NCI-H1048 (cell line): ENCODE measurements around the gene ASCL3.
"Not testable (repeated sequence)": the region's sequence is repeated elsewhere in the genome, so short reads cannot be mapped to it uniquely, and the experiment has no call there.

Experiments
- DNase-seq: peaks from one replicate; lab custom pipeline; 2025; lab: John Stamatoyannopoulos, UW

The ASCL3 gene

GRCh38 chr11:8942518-8943066, at the start of gene ASCL3:
ASCL3 (minus strand) TSS chr11:8943016; CDS start chr11:8938161, 4,855 bp downstream.
- DNase-seq = no peak

- DNase-seq = no peak
These were observed 46.6 kb upstream of the ASCL3 start for GRCh38 chr11:8989453-8989852.

- no peak for DNase-seq
These were observed 45.8 kb upstream of the ASCL3 start for GRCh38 chr11:8988329-8989234.

GRCh38 chr11:8987446-8987845, 44.6 kb upstream of the ASCL3 start:
- DNase-seq = no peak

- not testable (repeated sequence) for DNase-seq
These were observed 44.0 kb upstream of the ASCL3 start for GRCh38 chr11:8986772-8987171.

GRCh38 chr11:8985462-8985861, 42.6 kb upstream of the ASCL3 start:
- no peak for DNase-seq

GRCh38 chr11:8983552-8983951, 40.7 kb upstream of the ASCL3 start:
- DNase-seq = no peak

- no peak for DNase-seq
These were observed 37.7 kb upstream of the ASCL3 start for GRCh38 chr11:8980485-8980884.

- DNase-seq = not testable (repeated sequence)
These were observed 36.5 kb upstream of the ASCL3 start for GRCh38 chr11:8979365-8979764.

- no peak for DNase-seq
These were observed 30.3 kb upstream of the ASCL3 start for GRCh38 chr11:8973121-8973520.

- DNase-seq = no peak
These were observed 29.1 kb upstream of the ASCL3 start for GRCh38 chr11:8971924-8972316.

GRCh38 chr11:8971196-8971923, 28.5 kb upstream of the ASCL3 start:
- no peak for DNase-seq

GRCh38 chr11:8967184-8967583, 24.4 kb upstream of the ASCL3 start:
- DNase-seq = no peak

- DNase-seq = peak; percentile 68
These were observed 21.8 kb upstream of the ASCL3 start, which contains the start of gene TMEM9B for GRCh38 chr11:8964324-8965320. TMEM9B (minus strand) TSS chr11:8964442; CDS start chr11:8964313, 129 bp downstream.

- DNase-seq = peak; percentile 54
These were observed 20.9 kb upstream of the ASCL3 start for GRCh38 chr11:8963569-8964323.

GRCh38 chr11:8962841-8963240, 20.0 kb upstream of the ASCL3 start:
- no peak for DNase-seq

GRCh38 chr11:8961401-8961800, 18.6 kb upstream of the ASCL3 start:
- DNase-seq = no peak

- no peak for DNase-seq
These were observed 16.8 kb upstream of the ASCL3 start for GRCh38 chr11:8959546-8960166.

- DNase-seq = no peak
These were observed 14.0 kb upstream of the ASCL3 start for GRCh38 chr11:8956860-8957259.

- no peak for DNase-seq
These were observed 6.1 kb upstream of the ASCL3 start for GRCh38 chr11:8948886-8949285.
